Neural crest cell (in vitro differentiated cells): ENCODE data around the gene SGO1. TPM values are rescaled to one million over a fixed set of nuclear protein-coding genes. Genes with fewer than 3 reads are reported as not detected.

Experiments
- DNase-seq: peaks from one replicate; pipeline ENCODE4 v3.0.0; 2021; ENCODE audit warnings: low read depth, mixed read lengths, low spot score
- H3K27ac Mint-ChIP-seq: one replicate; pipeline ENCODE4 v1.8.0; 2021; ENCODE audit warnings: mild to moderate bottlenecking, mixed read lengths; ENCODE audit not compliant: unreplicated experiment
- H3K27me3 Mint-ChIP-seq: 2 replicates; pipeline ENCODE4 v1.8.0; 2021; ENCODE audit warnings: low read depth, mild to moderate bottlenecking, mixed read lengths
- H3K36me3 Mint-ChIP-seq: 2 replicates; pipeline ENCODE4 v1.8.0; 2021; ENCODE audit warnings: low read depth, mild to moderate bottlenecking, mixed read lengths
- H3K4me1 Mint-ChIP-seq: 2 replicates; pipeline ENCODE4 v1.8.0; 2021; ENCODE audit warnings: mixed read lengths
- H3K4me3 Mint-ChIP-seq: one replicate; pipeline ENCODE4 v1.8.0; 2021; ENCODE audit warnings: mild to moderate bottlenecking, mixed read lengths
- H3K9me3 Mint-ChIP-seq: 2 replicates; pipeline ENCODE4 v1.8.0; 2021; ENCODE audit warnings: mixed read lengths
- CTCF ChIP-seq: fragments of 200-600 bp; sonication (generic); conservative IDR thresholded peaks from 2 replicates; pipeline ENCODE4 v1.5.0; 2021; ENCODE audit warnings: antibody characterized with exemption, mild to moderate bottlenecking
- microRNA-seq: library from miRNA; unstranded; fragments of <30 nt; microRNA quantifications from one replicate; pipeline ENCODE4, GENCODE V29; 2020
- total RNA-seq: library from RNA; stranded (reverse); gene quantifications from 2 replicates; pipeline ENCODE4 v1.2.1, GENCODE V29; 2021

Gene SGO1
- total RNA-seq, 1 donor from 2014 or later: 34.8 TPM

GRCh38 chr3:20121088-20121487 lies 64.9 kb downstream of the SGO1 start:
- Mint-ChIP-seq H3K27me3 (no peaks in the 10 kb centered on the region), H3K36me3 (peaks cover 20% of the 10 kb centered on the region), H3K4me3 (no peak overlapping the region), H3K9me3 (peaks cover 3% of the 10 kb centered on the region), H3K4me1 (peaks cover 10% of the 10 kb centered on the region), H3K27ac (no peak overlapping the region)
- DNase-seq: no peak
- no peak for TF ChIP-seq CTCF

Small RNAs within 50 kb of the gene (microRNA-seq; reads per million reads assigned to microRNA genes)
- gene MIR3135A: 3.0 reads per million

Other genes starting within 250 kb of the SGO1 start
- gene RAB5A, start 239.1 kb downstream of the SGO1 start, total RNA-seq: 39.4 and 43.8 TPM in 2 replicates
- not detected in 2 replicates for gene PP2D1, start 173.9 kb downstream of the SGO1 start, total RNA-seq
- gene KAT2B, start 145.8 kb downstream of the SGO1 start, total RNA-seq: 12.2 and 13.3 TPM in 2 replicates